ENCODE measurements around the gene ABCB8.

DNA sequence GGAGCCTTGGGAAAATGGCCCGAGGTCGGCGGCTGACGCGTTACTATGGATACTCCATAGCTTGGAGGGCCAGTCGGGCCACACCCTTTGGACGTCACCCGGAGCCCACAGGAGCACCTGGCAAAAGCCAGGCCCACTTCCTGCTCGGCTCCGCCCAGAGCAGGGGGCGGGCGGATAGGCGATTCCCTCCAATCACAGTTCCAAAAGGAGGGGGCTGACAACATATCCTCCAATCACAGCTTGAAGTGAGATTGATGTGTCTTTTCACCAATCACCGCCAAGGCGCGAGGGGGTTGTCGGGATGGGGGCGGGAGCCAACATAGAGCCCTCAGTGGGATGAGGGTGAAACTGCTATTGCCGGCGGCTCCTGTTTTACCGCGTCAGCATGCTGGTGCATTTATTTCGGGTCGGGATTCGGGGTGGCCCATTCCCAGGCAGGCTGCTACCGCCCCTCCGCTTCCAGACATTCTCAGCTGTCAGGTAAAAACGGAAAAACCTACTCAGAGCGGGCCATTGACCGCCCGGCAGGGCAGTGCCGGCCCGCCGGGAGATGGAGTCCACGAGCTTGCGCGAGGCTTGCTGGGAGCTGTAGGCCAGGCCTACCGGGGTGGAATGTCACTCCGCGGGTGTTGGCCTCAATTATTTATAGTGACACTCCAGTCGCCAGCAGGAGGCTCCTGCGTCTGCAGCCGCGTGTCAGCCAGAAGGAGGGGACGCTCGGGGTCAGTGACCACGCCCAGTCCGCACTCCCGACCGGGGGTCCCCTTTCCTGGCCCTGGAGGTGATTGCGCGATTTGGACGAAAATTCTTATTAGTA lies at the start of gene ABCB8:
- TF ChIP-seq NFRKB (IDR thresholded peaks at IDR 0.05) (no peak), SP1 (IDR thresholded peaks at IDR 0.05) (no peak), FOXM1 (IDR thresholded peaks at IDR 0.05; ENCODE audit: borderline replicate concordance) (no peak), BHLHE40 (IDR thresholded peaks at IDR 0.05; ENCODE audit: borderline replicate concordance) (no peak), ARNT (IDR thresholded peaks at IDR 0.05) (no peak), SUZ12 (IDR thresholded peaks at IDR 0.05) (no peak; the same call in 1 of the 2 replicates), ELF4 (IDR thresholded peaks at IDR 0.05) (peak; percentile 95), CTBP1 (IDR thresholded peaks at IDR 0.05; ENCODE audit: borderline replicate concordance) (no peak; the same call in 1 of the 2 replicates), FOXK2 (IDR thresholded peaks at IDR 0.05) (no peak), ZNF384 (IDR thresholded peaks at IDR 0.05) (no peak)
